H1 (cell line): Measurements from ENCODE around the gene LRTM1. TPM values are rescaled to one million over a fixed set of nuclear protein-coding genes. Genes with fewer than 3 reads are reported as not detected.

Experiments
- CHD7 ChIP-seq: fragments of 300-600 bp; sonication (generic); IDR thresholded peaks from 2 replicates; pipeline ENCODE4 v1.7.1; 2012; ENCODE audit warnings: low read length, moderate library complexity, mild to moderate bottlenecking, inconsistent platforms; ENCODE audit not compliant: insufficient replicate concordance
- GABPA ChIP-seq: IDR thresholded peaks from 2 replicates; pipeline ENCODE4 v1.6.1; 2011; ENCODE audit warnings: mild to moderate bottlenecking, low read length, moderate library complexity, borderline replicate concordance; ENCODE audit not compliant: insufficient read depth
- HDAC2 ChIP-seq, 2 experiments: fragments of 300-600 bp in 1 of 2; sonication (generic) in 1 of 2; IDR thresholded peaks; 2 replicates each; pipeline ENCODE4 v1.6.1; 2011 to 2012; ENCODE audit warnings: low read depth in 2 of 2, low read length in 2 of 2, mild to moderate bottlenecking in 2 of 2, moderate library complexity in 2 of 2, borderline replicate concordance in 1 of 2, inconsistent platforms in 1 of 2
- POU5F1 ChIP-seq: IDR thresholded peaks from 2 replicates; pipeline ENCODE4 v1.6.1; 2011; ENCODE audit warnings: low read depth, mild to moderate bottlenecking, low read length, moderate library complexity
- RFX5 ChIP-seq: IDR thresholded peaks from 2 replicates; pipeline ENCODE4 v1.6.1; 2011; ENCODE audit warnings: low read depth, low read length, improper control_type of control experiment, borderline replicate concordance
- TEAD4 ChIP-seq: IDR thresholded peaks from 2 replicates; pipeline ENCODE4 v1.6.1; 2012; ENCODE audit warnings: low read depth, low read length, inconsistent platforms, mixed read lengths
- polyA plus RNA-seq, 7 experiments: library from polyadenylated mRNA; depleted of rRNA in 3 of 7; stranded (reverse) in 5 of 7; unstranded in 2 of 7; fragments of >200 nt in 5 of 7; fragments of 200-250 nt in 2 of 7; gene quantifications; 1 replicate in 5 of 7; 2 replicates in 1 of 7; 4 replicates in 1 of 7; pipeline versions ENCODE4 v1.2.1 to v1.2.3, GENCODE V29; 2011 to 2013; ENCODE audit warnings: missing spikeins in 2 of 7, mixed read lengths in 2 of 7
- total RNA-seq: library from RNA; stranded (reverse); fragmentation: NEBNext Ultra II Directional; extraction: Animal tissue kit (Norgen Biotek cat#: 25700); gene quantifications from 2 replicates; pipeline ENCODE4 v1.2.1, GENCODE V29; 2021

Gene LRTM1
- total and polyA plus RNA-seq, 2 of the 8 experiments (the other 6 are each of a cell fraction or from before 2014, with no cell fraction given): not detected

GRCh38 chr3:54915181-54915580 is 12.7 kb downstream of the LRTM1 start (continued):
- TF ChIP-seq CHD7 (no peak), RFX5 (no peak), POU5F1 (no peak), HDAC2 (IDR thresholded peaks at IDR 0.05; ENCODE audit: borderline replicate concordance in 1 of 2, low read depth in 2 of 2, low read length in 2 of 2) (no peak), GABPA (no peak), TEAD4 (no peak)
